Tibial nerve (tissue), 4 donors: ENCODE data around the gene STAB2. TPM values are rescaled to one million over a fixed set of nuclear protein-coding genes. Genes with fewer than 3 reads are reported as not detected.

Source experiments
- DNase-seq, 2 donors: peaks; one replicate each; pipeline ENCODE4 v3.0.0-alpha.2; 2019; ENCODE audit warnings: low spot score in 2 of 2
- H3K27ac ChIP-seq, 4 donors: fragments of 200-600 bp; sonication (generic) in 3 of 4; one replicate each; pipeline ENCODE4 v1.5.1; 2017 to 2019; ENCODE audit warnings: mild to moderate bottlenecking in 1 of 4
- H3K27me3 ChIP-seq, 2 donors: fragments of 200-600 bp; sonication (generic) in 1 of 2; one replicate each; pipeline versions ENCODE4 v1.5.1 to v1.6.0; 2017 to 2019
- H3K36me3 ChIP-seq, 3 donors: fragments of 200-600 bp; sonication (generic); one replicate each; pipeline ENCODE4 v1.5.1; 2018 to 2019
- H3K4me1 ChIP-seq, 4 donors: fragments of 200-600 bp; sonication (generic) in 3 of 4; one replicate each; pipeline ENCODE4 v1.5.1; 2017 to 2019
- H3K4me3 ChIP-seq, 4 donors: fragments of 200-600 bp; sonication (generic) in 3 of 4; one replicate each; pipeline ENCODE4 v1.5.1; 2017 to 2019; ENCODE audit warnings: mild to moderate bottlenecking in 1 of 4, moderate library complexity in 1 of 4
- H3K9me3 ChIP-seq, 4 donors: fragments of 200-600 bp; sonication (generic) in 3 of 4; one replicate each; pipeline ENCODE4 v1.5.1; 2017 to 2019
- CTCF ChIP-seq, 5 experiments: fragments of 200-600 bp in 3 of 5; fragments of 450-650 bp in 2 of 5; sonication (generic) in 3 of 5; IDR thresholded peaks; one replicate each; pipeline ENCODE4 v1.5.1; 2016 to 2019; ENCODE audit warnings: antibody characterized with exemption in 5 of 5, mild to moderate bottlenecking in 3 of 5, moderate library complexity in 2 of 5
- EP300 ChIP-seq, 2 donors: sonication (generic); formaldehyde crosslinking; IDR thresholded peaks; one replicate each; pipeline ENCODE4 v1.6.1; 2017; ENCODE audit warnings: antibody characterized with exemption in 2 of 2, mild to moderate bottlenecking in 1 of 2
- POLR2A ChIP-seq, 2 donors: fragments of 450-650 bp; IDR thresholded peaks; one replicate each; pipeline ENCODE4 v1.6.1; 2017; ENCODE audit warnings: antibody characterized with exemption in 2 of 2, mild to moderate bottlenecking in 2 of 2, moderate library complexity in 2 of 2
- WGBS, 2 donors: methylation state at CpG; one replicate each; pipeline ENCODE4 v1.1.5; 2018; 5-methylcytosine and 5-hydroxymethylcytosine counted together
- total RNA-seq, 4 donors: library from RNA; depleted of rRNA; stranded (reverse); fragments of >200 nt; gene quantifications; one replicate each; pipeline ENCODE4 v1.1.0, GENCODE V29; 2016

STAB2 gene
- total RNA-seq, 4 donors from 2014 or later: 0.20 TPM; not detected in 3

GRCh38 chr12:103634732-103635131, 47.7 kb downstream of the STAB2 start:
- 79 to 81% methylated on average over 4 of the region's 4 CpGs for WGBS, 2 donors
- no peak overlapping the region for H3K4me3 ChIP-seq

GRCh38 chr12:103635419-103635818, 48.3 kb downstream of the STAB2 start:
- TF ChIP-seq POLR2A (IDR thresholded peaks at IDR 0.05): no peak
- no peak for TF ChIP-seq EP300 (IDR thresholded peaks at IDR 0.05)
- TF ChIP-seq CTCF (IDR thresholded peaks at IDR 0.05): no peak
- H3K27ac ChIP-seq: no peak overlapping the region
- no peak overlapping the region for H3K4me3 ChIP-seq
- H3K36me3 ChIP-seq: no peaks in the 10 kb centered on the region
- no peaks in the 10 kb centered on the region for H3K27me3 ChIP-seq
- peaks cover 0 to 33% (median 0%) of the 10 kb centered on the region in 4 donors for H3K9me3 ChIP-seq
- no peaks in the 10 kb centered on the region for H3K4me1 ChIP-seq
- 90 to 94% methylated on average over 4 of the region's 4 CpGs for whole genome bisulfite sequencing, 2 donors
- DNase-seq: no peak

More at GRCh38 chr12:103634732-103635131, 47.7 kb downstream of the STAB2 start:
- TF ChIP-seq EP300 (IDR thresholded peaks at IDR 0.05) (no peak), POLR2A (IDR thresholded peaks at IDR 0.05) (no peak), CTCF (IDR thresholded peaks at IDR 0.05) (no peak)
- no peaks in the 10 kb centered on the region for H3K36me3 ChIP-seq
- DNase-seq: no peak
- H3K9me3 ChIP-seq: peaks cover 0 to 33% (median 0%) of the 10 kb centered on the region in 4 donors
- no peak overlapping the region for H3K27ac ChIP-seq
- no peaks in the 10 kb centered on the region for H3K4me1 ChIP-seq
- H3K27me3 ChIP-seq: no peaks in the 10 kb centered on the region

- Histone ChIP-seq H3K4me3 (no peak overlapping the region), H3K36me3 (no peaks in the 10 kb centered on the region)
- WGBS, 2 donors: 69 to 78% methylated on average over 7 of the region's 7 CpGs
Measured at GRCh38 chr12:103637021-103637420, 49.9 kb downstream of the STAB2 start.

GRCh38 chr12:103637429-103637828, 50.4 kb downstream of the STAB2 start:
- TF ChIP-seq CTCF (IDR thresholded peaks at IDR 0.05) (no peak), POLR2A (IDR thresholded peaks at IDR 0.05) (no peak), EP300 (IDR thresholded peaks at IDR 0.05) (no peak)
- Histone ChIP-seq H3K27ac (no peak overlapping the region), H3K4me1 (no peaks in the 10 kb centered on the region), H3K9me3 (peaks cover 0 to 22% (median 0%) of the 10 kb centered on the region in 4 donors), H3K4me3 (no peak overlapping the region), H3K36me3 (no peaks in the 10 kb centered on the region), H3K27me3 (no peaks in the 10 kb centered on the region)
- no peak for DNase-seq
- WGBS, 2 donors: 75 to 81% methylated on average over 2 of the region's 2 CpGs

More at GRCh38 chr12:103637021-103637420, 49.9 kb downstream of the STAB2 start:
- TF ChIP-seq CTCF (IDR thresholded peaks at IDR 0.05): no peak
- TF ChIP-seq EP300 (IDR thresholded peaks at IDR 0.05): no peak
- no peak for TF ChIP-seq POLR2A (IDR thresholded peaks at IDR 0.05)
- H3K9me3 ChIP-seq: peaks cover 0 to 26% (median 0%) of the 10 kb centered on the region in 4 donors
- H3K4me1 ChIP-seq: no peaks in the 10 kb centered on the region
- no peak for DNase-seq
- H3K27me3 ChIP-seq: no peaks in the 10 kb centered on the region
- no peak overlapping the region for H3K27ac ChIP-seq

GRCh38 chr12:103639983-103640382, 52.9 kb downstream of the STAB2 start:
- Histone ChIP-seq H3K9me3 (peaks cover 0 to 8% (median 0%) of the 10 kb centered on the region in 4 donors), H3K4me1 (no peaks in the 10 kb centered on the region), H3K36me3 (no peaks in the 10 kb centered on the region), H3K27ac (no peak overlapping the region), H3K4me3 (no peak overlapping the region), H3K27me3 (no peaks in the 10 kb centered on the region)
- no peak for TF ChIP-seq POLR2A (IDR thresholded peaks at IDR 0.05)
- TF ChIP-seq CTCF (IDR thresholded peaks at IDR 0.05): no peak
- TF ChIP-seq EP300 (IDR thresholded peaks at IDR 0.05): no peak
- WGBS, 2 donors: 87% methylated on average over 6 of the region's 6 CpGs
- no peak for DNase-seq
